T-helper 2 cell treated with Interferon-gamma antibody and Interleukin-4, amounts not matched to agents 5 μg/mL and 100 μg/mL, for 36 hours (primary cell): ENCODE measurements around the gene RPIA.
A peak's percentile ranks its signal among the peaks of the same experiment; 100 is the strongest.

Experiments
- DNase-seq: peaks from one replicate; pipeline ENCODE4 v3.0.0; 2021; ENCODE audit warnings: low spot score
- H3K27ac Mint-ChIP-seq: one replicate; pipeline ENCODE4 v1.8.0; 2021; ENCODE audit warnings: mild to moderate bottlenecking, mixed read lengths
- H3K27me3 Mint-ChIP-seq: one replicate; pipeline ENCODE4 v1.8.0; 2021; ENCODE audit warnings: low read depth, mixed read lengths
- H3K36me3 Mint-ChIP-seq: one replicate; pipeline ENCODE4 v1.8.0; 2021; ENCODE audit warnings: low read depth, mixed read lengths
- H3K4me1 Mint-ChIP-seq: one replicate; pipeline ENCODE4 v1.8.0; 2021; ENCODE audit warnings: low read depth, mixed read lengths
- H3K4me3 Mint-ChIP-seq: one replicate; pipeline ENCODE4 v1.8.0; 2022; ENCODE audit warnings: mild to moderate bottlenecking, moderate library complexity, mixed read lengths
- H3K9me3 Mint-ChIP-seq: one replicate; pipeline ENCODE4 v1.8.0; 2021; ENCODE audit warnings: mixed read lengths

RPIA gene

GRCh38 chr2:88697370-88698026 is 6.0 kb downstream of the RPIA start:
- peak overlapping the region; percentile 12 for H3K27ac Mint-ChIP-seq
- no peak for DNase-seq
- peak overlapping the region; percentile 5 for H3K4me3 Mint-ChIP-seq
- H3K27me3 Mint-ChIP-seq = no peaks in the 10 kb centered on the region
- H3K4me1 Mint-ChIP-seq = peaks cover 26% of the 10 kb centered on the region
- H3K9me3 Mint-ChIP-seq = no peaks in the 10 kb centered on the region
- H3K36me3 Mint-ChIP-seq = peaks cover 21% of the 10 kb centered on the region

GRCh38 chr2:88698027-88698413 is 6.5 kb downstream of the RPIA start:
- Mint-ChIP-seq H3K27me3 (no peaks in the 10 kb centered on the region), H3K36me3 (peaks cover 26% of the 10 kb centered on the region), H3K27ac (no peak overlapping the region), H3K4me3 (no peak overlapping the region), H3K9me3 (no peaks in the 10 kb centered on the region), H3K4me1 (peaks cover 22% of the 10 kb centered on the region)
- no peak for DNase-seq

GRCh38 chr2:88698498-88699233 is 7.2 kb downstream of the RPIA start:
- Mint-ChIP-seq H3K36me3 (peaks cover 30% of the 10 kb centered on the region), H3K27ac (no peak overlapping the region), H3K9me3 (no peaks in the 10 kb centered on the region), H3K4me3 (no peak overlapping the region), H3K4me1 (peaks cover 19% of the 10 kb centered on the region), H3K27me3 (no peaks in the 10 kb centered on the region)
- no peak for DNase-seq

- H3K9me3 Mint-ChIP-seq = peaks cover 21% of the 10 kb centered on the region
- H3K36me3 Mint-ChIP-seq = peaks cover 38% of the 10 kb centered on the region
Observed at GRCh38 chr2:88707003-88707402, 15.5 kb downstream of the RPIA start.

GRCh38 chr2:88709181-88709631 is 17.7 kb downstream of the RPIA start:
- H3K4me1 Mint-ChIP-seq = no peaks in the 10 kb centered on the region
- no peak overlapping the region for H3K4me3 Mint-ChIP-seq
- no peak for DNase-seq
- peaks cover 22% of the 10 kb centered on the region for H3K36me3 Mint-ChIP-seq
- H3K9me3 Mint-ChIP-seq = peaks cover 17% of the 10 kb centered on the region
- no peak overlapping the region for H3K27ac Mint-ChIP-seq
- no peaks in the 10 kb centered on the region for H3K27me3 Mint-ChIP-seq

More at GRCh38 chr2:88707003-88707402, 15.5 kb downstream of the RPIA start:
- no peak overlapping the region for H3K27ac Mint-ChIP-seq
- no peak overlapping the region for H3K4me3 Mint-ChIP-seq
- DNase-seq = no peak
- no peaks in the 10 kb centered on the region for H3K27me3 Mint-ChIP-seq
- no peaks in the 10 kb centered on the region for H3K4me1 Mint-ChIP-seq

GRCh38 chr2:88711289-88711688 is 19.8 kb downstream of the RPIA start:
- Mint-ChIP-seq H3K27me3 (no peaks in the 10 kb centered on the region), H3K36me3 (peaks cover 11% of the 10 kb centered on the region), H3K27ac (no peak overlapping the region), H3K9me3 (no peaks in the 10 kb centered on the region), H3K4me1 (no peaks in the 10 kb centered on the region), H3K4me3 (no peak overlapping the region)
- DNase-seq = no peak

- H3K4me1 Mint-ChIP-seq = no peaks in the 10 kb centered on the region
- peaks cover 3% of the 10 kb centered on the region for H3K9me3 Mint-ChIP-seq
- H3K27me3 Mint-ChIP-seq = no peaks in the 10 kb centered on the region
- no peak overlapping the region for H3K27ac Mint-ChIP-seq
- no peak for DNase-seq
- H3K4me3 Mint-ChIP-seq = no peak overlapping the region
- peaks cover 13% of the 10 kb centered on the region for H3K36me3 Mint-ChIP-seq
Observed at GRCh38 chr2:88711897-88712296, 20.4 kb downstream of the RPIA start.

- no peak for DNase-seq
- Mint-ChIP-seq H3K4me3 (no peak overlapping the region), H3K4me1 (no peaks in the 10 kb centered on the region), H3K27me3 (no peaks in the 10 kb centered on the region), H3K27ac (no peak overlapping the region), H3K36me3 (peaks cover 20% of the 10 kb centered on the region), H3K9me3 (peaks cover 15% of the 10 kb centered on the region)
Observed at GRCh38 chr2:88713408-88713807, 21.9 kb downstream of the RPIA start.

GRCh38 chr2:88714667-88715066 is 23.2 kb downstream of the RPIA start:
- H3K27ac Mint-ChIP-seq = no peak overlapping the region
- H3K9me3 Mint-ChIP-seq = peaks cover 15% of the 10 kb centered on the region
- H3K36me3 Mint-ChIP-seq = peaks cover 20% of the 10 kb centered on the region

GRCh38 chr2:88720399-88720798 is 28.9 kb downstream of the RPIA start:
- Mint-ChIP-seq H3K36me3 (peaks cover 16% of the 10 kb centered on the region), H3K4me1 (no peaks in the 10 kb centered on the region), H3K4me3 (no peak overlapping the region), H3K27ac (no peak overlapping the region), H3K27me3 (no peaks in the 10 kb centered on the region), H3K9me3 (peaks cover 18% of the 10 kb centered on the region)
- DNase-seq = no peak

More at GRCh38 chr2:88714667-88715066, 23.2 kb downstream of the RPIA start:
- Mint-ChIP-seq H3K27me3 (no peaks in the 10 kb centered on the region), H3K4me3 (no peak overlapping the region), H3K4me1 (no peaks in the 10 kb centered on the region)
- DNase-seq = no peak

- no peak overlapping the region for H3K4me3 Mint-ChIP-seq
- no peak overlapping the region for H3K27ac Mint-ChIP-seq
- peaks cover 18% of the 10 kb centered on the region for H3K9me3 Mint-ChIP-seq
- no peak for DNase-seq
- H3K4me1 Mint-ChIP-seq = no peaks in the 10 kb centered on the region
- H3K36me3 Mint-ChIP-seq = peaks cover 13% of the 10 kb centered on the region
- no peaks in the 10 kb centered on the region for H3K27me3 Mint-ChIP-seq
Observed at GRCh38 chr2:88721268-88721667, 29.8 kb downstream of the RPIA start.

GRCh38 chr2:88724643-88725332 is 33.3 kb downstream of the RPIA start:
- no peak for DNase-seq
- H3K9me3 Mint-ChIP-seq = peaks cover 2% of the 10 kb centered on the region
- H3K36me3 Mint-ChIP-seq = peaks cover 2% of the 10 kb centered on the region
- H3K27ac Mint-ChIP-seq = no peak overlapping the region
- no peaks in the 10 kb centered on the region for H3K27me3 Mint-ChIP-seq
- H3K4me1 Mint-ChIP-seq = peaks cover 5% of the 10 kb centered on the region
- no peak overlapping the region for H3K4me3 Mint-ChIP-seq

- DNase-seq = no peak
- Mint-ChIP-seq H3K9me3 (no peaks in the 10 kb centered on the region), H3K27ac (no peak overlapping the region), H3K4me1 (peaks cover 5% of the 10 kb centered on the region), H3K36me3 (no peaks in the 10 kb centered on the region), H3K4me3 (no peak overlapping the region), H3K27me3 (no peaks in the 10 kb centered on the region)
Observed at GRCh38 chr2:88729061-88729745, 37.7 kb downstream of the RPIA start.
